GM12878 (cell line): ENCODE measurements around the gene SLCO2B1. TPM values are rescaled to one million over a fixed set of nuclear protein-coding genes. Genes with fewer than 3 reads are reported as not detected.
A peak's percentile ranks its signal among the peaks of the same experiment; 100 is the strongest.

Source experiments
- CHD4 ChIP-seq: fragments of 200-600 bp; sonication (generic); IDR thresholded peaks from 2 replicates; pipeline ENCODE4 v1.6.1; 2016; ENCODE audit warnings: mild to moderate bottlenecking
- IRF5 ChIP-seq: fragments of 450-650 bp; IDR thresholded peaks from 2 replicates; pipeline ENCODE4 v1.6.1; 2017; ENCODE audit warnings: borderline replicate concordance
- KAT2A ChIP-seq: conservative IDR thresholded peaks from 2 replicates; pipeline ENCODE4 v1.6.1; 2011; ENCODE audit warnings: low read depth, low read length; ENCODE audit not compliant: control insufficient read depth
- MXI1 ChIP-seq: fragments of 150-350 bp; IDR thresholded peaks from 2 replicates; pipeline ENCODE4 v1.6.1; 2011; ENCODE audit warnings: low read depth, mild to moderate bottlenecking, inconsistent platforms, low read length, improper control_type of control experiment
- NKRF ChIP-seq: fragments of 450-650 bp; conservative IDR thresholded peaks from 2 replicates; pipeline ENCODE4 v1.6.1; 2017; ENCODE audit warnings: mild to moderate bottlenecking, moderate library complexity
- RAD21 ChIP-seq: IDR thresholded peaks from 2 replicates; pipeline ENCODE4 v1.6.1; 2011; ENCODE audit warnings: mild to moderate bottlenecking, low read depth, low read length, moderate library complexity; ENCODE audit not compliant: insufficient read depth
- RELA ChIP-seq: fragments of 450-650 bp; IDR thresholded peaks from 2 replicates; pipeline ENCODE4 v1.8.0; 2014; ENCODE audit warnings: borderline replicate concordance; ENCODE audit not compliant: partially characterized antibody
- SMAD1 ChIP-seq: fragments of 450-650 bp; IDR thresholded peaks from 2 replicates; pipeline ENCODE4 v1.6.1; 2018; ENCODE audit warnings: mild to moderate bottlenecking, low read depth; ENCODE audit not compliant: partially characterized antibody
- SMC3 ChIP-seq: IDR thresholded peaks from 2 replicates; pipeline ENCODE4 v1.6.1; 2011; ENCODE audit warnings: low read length, improper control_type of control experiment, borderline replicate concordance
- YY1 ChIP-seq: IDR thresholded peaks from 2 replicates; pipeline ENCODE4 v1.6.1; 2011; ENCODE audit warnings: low read depth, mild to moderate bottlenecking, low read length
- polyA plus RNA-seq, 11 experiments: library from polyadenylated mRNA; depleted of rRNA in 4 of 11; unstranded in 6 of 11; stranded (reverse) in 5 of 11; fragments of >200 nt; fragmentation: Nextera tagmentation in 4 of 11; fragmentation: Illumina TruSeq in 1 of 11; extraction: Ambion mirVana in 4 of 11; extraction: Trizol in 1 of 11; gene quantifications; 1 replicate in 1 of 11; 2 replicates in 10 of 11; pipeline versions ENCODE4 v1.2.1 to v1.2.3, GENCODE V29; 2011 to 2016; ENCODE audit warnings: inconsistent platforms in 2 of 11, missing spikeins in 2 of 11, low read depth in 1 of 11
- total RNA-seq, 4 experiments: library from RNA; depleted of rRNA in 3 of 4; stranded (reverse); fragments of >200 nt in 3 of 4; fragmentation: Illumina TruSeq in 1 of 4; extraction: Trizol in 1 of 4; gene quantifications; 2 replicates each; pipeline versions ENCODE4 v1.2.1 to v1.2.3, GENCODE V29; 2013 to 2021

Gene SLCO2B1
- total and polyA plus RNA-seq, 10 of the 15 experiments (the other 5 are each of a cell fraction or from before 2014, with no cell fraction given), result 0.05 to 3.5 (median 0.93) TPM; not detected in 2

- no peak for TF ChIP-seq NKRF
- TF ChIP-seq RELA, result no peak
- TF ChIP-seq MXI1, result 0 out of 2 replicates have a peak, but pooled peaks have one; percentile 20
- peak; percentile 47; the same call in 1 of the 2 replicates for TF ChIP-seq YY1
- TF ChIP-seq CHD4, result no peak
- TF ChIP-seq RAD21, result peak; percentile 84
- TF ChIP-seq SMC3, result peak; percentile 89
- no peak for TF ChIP-seq SMAD1
- no peak for TF ChIP-seq KAT2A
- TF ChIP-seq IRF5, result no peak
Observed at GRCh38 chr11:75204685-75205563, 54.0 kb downstream of the SLCO2B1 start (continued).
